ENCODE data around the gene TTLL7. TPM values are rescaled to one million over a fixed set of nuclear protein-coding genes. Genes with fewer than 3 reads are reported as not detected.
"Not testable (repeated sequence)": the region's sequence is repeated elsewhere in the genome, so short reads cannot be mapped to it uniquely, and the experiment has no call there.

The TTLL7 gene
- total RNA-seq, 1 experiment from 2014 or later = 7.9 TPM

DNA sequence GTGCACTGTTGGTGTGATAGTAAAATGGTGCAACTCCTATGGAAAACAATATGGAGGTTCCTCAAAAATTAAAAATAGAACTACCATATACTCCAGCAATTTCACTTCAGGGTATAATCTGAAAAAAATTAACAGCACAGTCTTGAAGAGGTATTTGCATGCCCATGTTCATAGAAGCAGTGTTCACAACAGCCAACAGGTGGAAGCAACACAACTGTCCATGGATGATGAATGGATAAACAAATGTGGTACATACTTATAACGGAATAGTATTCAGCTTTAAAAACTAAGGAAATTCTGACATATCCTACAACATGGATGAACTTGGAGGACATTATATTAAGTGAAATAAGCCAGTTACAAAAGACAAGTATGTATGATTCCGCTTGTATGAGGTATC, 8.2 kb downstream of the TTLL7 start (continued):
- TF ChIP-seq, protein P1, sequence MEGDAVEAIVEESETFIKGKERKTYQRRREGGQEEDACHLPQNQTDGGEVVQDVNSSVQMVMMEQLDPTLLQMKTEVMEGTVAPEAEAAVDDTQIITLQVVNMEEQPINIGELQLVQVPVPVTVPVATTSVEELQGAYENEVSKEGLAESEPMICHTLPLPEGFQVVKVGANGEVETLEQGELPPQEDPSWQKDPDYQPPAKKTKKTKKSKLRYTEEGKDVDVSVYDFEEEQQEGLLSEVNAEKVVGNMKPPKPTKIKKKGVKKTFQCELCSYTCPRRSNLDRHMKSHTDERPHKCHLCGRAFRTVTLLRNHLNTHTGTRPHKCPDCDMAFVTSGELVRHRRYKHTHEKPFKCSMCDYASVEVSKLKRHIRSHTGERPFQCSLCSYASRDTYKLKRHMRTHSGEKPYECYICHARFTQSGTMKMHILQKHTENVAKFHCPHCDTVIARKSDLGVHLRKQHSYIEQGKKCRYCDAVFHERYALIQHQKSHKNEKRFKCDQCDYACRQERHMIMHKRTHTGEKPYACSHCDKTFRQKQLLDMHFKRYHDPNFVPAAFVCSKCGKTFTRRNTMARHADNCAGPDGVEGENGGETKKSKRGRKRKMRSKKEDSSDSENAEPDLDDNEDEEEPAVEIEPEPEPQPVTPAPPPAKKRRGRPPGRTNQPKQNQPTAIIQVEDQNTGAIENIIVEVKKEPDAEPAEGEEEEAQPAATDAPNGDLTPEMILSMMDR (IDR thresholded peaks at IDR 0.05) = no peak
- TF ChIP-seq, protein P2, sequence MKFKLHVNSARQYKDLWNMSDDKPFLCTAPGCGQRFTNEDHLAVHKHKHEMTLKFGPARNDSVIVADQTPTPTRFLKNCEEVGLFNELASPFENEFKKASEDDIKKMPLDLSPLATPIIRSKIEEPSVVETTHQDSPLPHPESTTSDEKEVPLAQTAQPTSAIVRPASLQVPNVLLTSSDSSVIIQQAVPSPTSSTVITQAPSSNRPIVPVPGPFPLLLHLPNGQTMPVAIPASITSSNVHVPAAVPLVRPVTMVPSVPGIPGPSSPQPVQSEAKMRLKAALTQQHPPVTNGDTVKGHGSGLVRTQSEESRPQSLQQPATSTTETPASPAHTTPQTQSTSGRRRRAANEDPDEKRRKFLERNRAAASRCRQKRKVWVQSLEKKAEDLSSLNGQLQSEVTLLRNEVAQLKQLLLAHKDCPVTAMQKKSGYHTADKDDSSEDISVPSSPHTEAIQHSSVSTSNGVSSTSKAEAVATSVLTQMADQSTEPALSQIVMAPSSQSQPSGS (CRISPR knock-in tag; IDR thresholded peaks at IDR 0.05; ENCODE audit: borderline replicate concordance, low read depth) = no peak
- TF ChIP-seq, protein P3, sequence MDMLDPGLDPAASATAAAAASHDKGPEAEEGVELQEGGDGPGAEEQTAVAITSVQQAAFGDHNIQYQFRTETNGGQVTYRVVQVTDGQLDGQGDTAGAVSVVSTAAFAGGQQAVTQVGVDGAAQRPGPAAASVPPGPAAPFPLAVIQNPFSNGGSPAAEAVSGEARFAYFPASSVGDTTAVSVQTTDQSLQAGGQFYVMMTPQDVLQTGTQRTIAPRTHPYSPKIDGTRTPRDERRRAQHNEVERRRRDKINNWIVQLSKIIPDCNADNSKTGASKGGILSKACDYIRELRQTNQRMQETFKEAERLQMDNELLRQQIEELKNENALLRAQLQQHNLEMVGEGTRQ (CRISPR knock-in tag; IDR thresholded peaks at IDR 0.05) = no peak
- no peak for TF ChIP-seq ZNF423 (CRISPR knock-in tag; IDR thresholded peaks at IDR 0.05)

DNA sequence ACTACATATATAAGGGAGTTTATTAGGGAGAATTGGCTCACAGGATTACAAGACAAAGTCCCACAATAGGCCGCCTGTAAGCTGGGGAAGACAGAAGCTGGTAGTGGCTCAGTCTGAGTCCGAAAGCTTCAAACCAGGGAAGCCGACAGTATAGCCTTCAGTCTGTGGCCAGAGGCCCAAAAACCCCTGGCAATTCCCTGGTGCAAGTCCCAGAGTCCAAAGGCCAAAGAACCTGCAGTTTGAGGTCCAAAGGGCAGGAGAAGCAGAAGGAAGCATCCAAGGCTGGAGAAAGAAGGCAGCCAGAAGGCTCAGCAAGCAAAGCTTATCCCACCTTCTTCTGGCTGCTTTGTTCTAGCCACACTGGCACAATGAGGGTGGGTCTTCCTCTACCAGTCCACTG, 13.9 kb downstream of the TTLL7 start:
- TF ChIP-seq, protein P2 (CRISPR knock-in tag; IDR thresholded peaks at IDR 0.05; ENCODE audit: borderline replicate concordance, low read depth) = no peak
- TF ChIP-seq, protein P4, sequence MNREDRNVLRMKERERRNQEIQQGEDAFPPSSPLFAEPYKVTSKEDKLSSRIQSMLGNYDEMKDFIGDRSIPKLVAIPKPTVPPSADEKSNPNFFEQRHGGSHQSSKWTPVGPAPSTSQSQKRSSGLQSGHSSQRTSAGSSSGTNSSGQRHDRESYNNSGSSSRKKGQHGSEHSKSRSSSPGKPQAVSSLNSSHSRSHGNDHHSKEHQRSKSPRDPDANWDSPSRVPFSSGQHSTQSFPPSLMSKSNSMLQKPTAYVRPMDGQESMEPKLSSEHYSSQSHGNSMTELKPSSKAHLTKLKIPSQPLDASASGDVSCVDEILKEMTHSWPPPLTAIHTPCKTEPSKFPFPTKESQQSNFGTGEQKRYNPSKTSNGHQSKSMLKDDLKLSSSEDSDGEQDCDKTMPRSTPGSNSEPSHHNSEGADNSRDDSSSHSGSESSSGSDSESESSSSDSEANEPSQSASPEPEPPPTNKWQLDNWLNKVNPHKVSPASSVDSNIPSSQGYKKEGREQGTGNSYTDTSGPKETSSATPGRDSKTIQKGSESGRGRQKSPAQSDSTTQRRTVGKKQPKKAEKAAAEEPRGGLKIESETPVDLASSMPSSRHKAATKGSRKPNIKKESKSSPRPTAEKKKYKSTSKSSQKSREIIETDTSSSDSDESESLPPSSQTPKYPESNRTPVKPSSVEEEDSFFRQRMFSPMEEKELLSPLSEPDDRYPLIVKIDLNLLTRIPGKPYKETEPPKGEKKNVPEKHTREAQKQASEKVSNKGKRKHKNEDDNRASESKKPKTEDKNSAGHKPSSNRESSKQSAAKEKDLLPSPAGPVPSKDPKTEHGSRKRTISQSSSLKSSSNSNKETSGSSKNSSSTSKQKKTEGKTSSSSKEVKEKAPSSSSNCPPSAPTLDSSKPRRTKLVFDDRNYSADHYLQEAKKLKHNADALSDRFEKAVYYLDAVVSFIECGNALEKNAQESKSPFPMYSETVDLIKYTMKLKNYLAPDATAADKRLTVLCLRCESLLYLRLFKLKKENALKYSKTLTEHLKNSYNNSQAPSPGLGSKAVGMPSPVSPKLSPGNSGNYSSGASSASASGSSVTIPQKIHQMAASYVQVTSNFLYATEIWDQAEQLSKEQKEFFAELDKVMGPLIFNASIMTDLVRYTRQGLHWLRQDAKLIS (CRISPR knock-in tag; IDR thresholded peaks at IDR 0.05; ENCODE audit: borderline replicate concordance) = no peak
- TF ChIP-seq, protein P5, sequence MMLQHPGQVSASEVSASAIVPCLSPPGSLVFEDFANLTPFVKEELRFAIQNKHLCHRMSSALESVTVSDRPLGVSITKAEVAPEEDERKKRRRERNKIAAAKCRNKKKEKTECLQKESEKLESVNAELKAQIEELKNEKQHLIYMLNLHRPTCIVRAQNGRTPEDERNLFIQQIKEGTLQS (CRISPR knock-in tag; conservative IDR thresholded peaks at IDR 0.05) = no peak
- TF ChIP-seq NFATC4 (CRISPR knock-in tag; IDR thresholded peaks at IDR 0.05) (no peak), JUN (CRISPR knock-in tag; IDR thresholded peaks at IDR 0.05) (no peak), TEAD1 (CRISPR knock-in tag; IDR thresholded peaks at IDR 0.05) (no peak)
- Mint-ChIP-seq H3K36me3 (peaks cover 7% of the 10 kb centered on the region; the same call in 1 of the 2 replicates), H3K27me3 (ENCODE audit: low read depth) (no peaks in the 10 kb centered on the region), H3K27ac (no peak overlapping the region), H3K9me3 (peaks cover 32% of the 10 kb centered on the region), H3K4me1 (no peaks in the 10 kb centered on the region), H3K4me3 (no peak overlapping the region)
- no peak for ATAC-seq
- POLR2A ChIA-PET = no interaction called here
- CTCF ChIA-PET = no interaction called here
- no peak for DNase-seq (ENCODE audit: low spot score)

DNA sequence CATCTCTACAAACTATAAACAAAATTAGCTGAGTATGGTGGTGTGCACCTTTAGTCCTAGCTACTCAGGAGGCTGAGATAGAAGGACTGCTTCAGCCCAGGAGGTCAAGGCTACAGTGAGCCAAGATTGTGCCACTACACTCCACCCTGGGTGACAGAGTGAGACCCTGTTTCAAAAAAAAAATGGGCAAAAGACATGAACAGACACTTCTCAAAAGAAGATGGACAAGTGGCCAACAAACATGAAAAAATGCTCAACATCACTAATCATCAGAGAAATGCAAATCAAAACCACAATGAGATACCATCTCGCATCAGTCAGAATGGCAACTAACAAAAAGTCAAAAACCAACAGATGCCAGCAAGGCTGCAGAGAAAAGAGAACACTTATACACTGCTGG, 15.0 kb downstream of the TTLL7 start:
- peaks cover 32% of the 10 kb centered on the region for H3K9me3 Mint-ChIP-seq
- H3K4me3 Mint-ChIP-seq; H3K27ac Mint-ChIP-seq; ATAC-seq; DNase-seq (ENCODE audit: low spot score); H3K27me3 Mint-ChIP-seq (ENCODE audit: low read depth); H3K4me1 Mint-ChIP-seq; CTCF ChIA-PET; H3K36me3 Mint-ChIP-seq: not testable (repeated sequence)
- POLR2A ChIA-PET = interaction anchor here (1.2 kb wide), 1 partner anchor 59 kb away, joined by 3 read pairs; no protein-coding TSS in a partner anchor

DNA sequence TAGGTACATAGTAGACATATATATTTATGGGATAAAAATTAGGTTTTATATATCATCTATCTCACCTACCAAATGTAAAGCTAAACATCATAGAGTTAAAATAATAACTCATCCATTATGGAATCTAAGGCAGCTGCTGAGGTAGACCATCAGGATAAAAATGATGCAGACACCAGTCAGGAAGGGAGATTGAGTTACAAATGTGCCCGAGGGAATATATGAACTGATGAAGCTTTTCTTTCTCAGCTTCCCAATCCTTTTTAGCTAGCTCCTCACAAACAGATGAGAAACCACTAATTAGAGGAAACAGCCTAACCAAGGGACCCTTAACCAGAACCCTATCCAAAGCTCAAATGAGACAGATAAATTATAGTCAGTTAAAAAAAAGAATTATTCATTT, 20.9 kb downstream of the TTLL7 start:
- Mint-ChIP-seq H3K4me3 (no peak overlapping the region), H3K4me1 (no peaks in the 10 kb centered on the region), H3K27me3 (ENCODE audit: low read depth) (no peaks in the 10 kb centered on the region), H3K36me3 (no peaks in the 10 kb centered on the region), H3K9me3 (peaks cover 3% of the 10 kb centered on the region; the same call in 1 of the 2 replicates), H3K27ac (no peak overlapping the region)
- DNase-seq (ENCODE audit: low spot score) = no peak
- POLR2A ChIA-PET = no interaction called here
- CTCF ChIA-PET = interaction anchor here (1.2 kb wide), 1 partner anchor 117 kb away, joined by 3 read pairs; no protein-coding TSS in a partner anchor
- no peak for ATAC-seq
- TF ChIP-seq, protein P6, sequence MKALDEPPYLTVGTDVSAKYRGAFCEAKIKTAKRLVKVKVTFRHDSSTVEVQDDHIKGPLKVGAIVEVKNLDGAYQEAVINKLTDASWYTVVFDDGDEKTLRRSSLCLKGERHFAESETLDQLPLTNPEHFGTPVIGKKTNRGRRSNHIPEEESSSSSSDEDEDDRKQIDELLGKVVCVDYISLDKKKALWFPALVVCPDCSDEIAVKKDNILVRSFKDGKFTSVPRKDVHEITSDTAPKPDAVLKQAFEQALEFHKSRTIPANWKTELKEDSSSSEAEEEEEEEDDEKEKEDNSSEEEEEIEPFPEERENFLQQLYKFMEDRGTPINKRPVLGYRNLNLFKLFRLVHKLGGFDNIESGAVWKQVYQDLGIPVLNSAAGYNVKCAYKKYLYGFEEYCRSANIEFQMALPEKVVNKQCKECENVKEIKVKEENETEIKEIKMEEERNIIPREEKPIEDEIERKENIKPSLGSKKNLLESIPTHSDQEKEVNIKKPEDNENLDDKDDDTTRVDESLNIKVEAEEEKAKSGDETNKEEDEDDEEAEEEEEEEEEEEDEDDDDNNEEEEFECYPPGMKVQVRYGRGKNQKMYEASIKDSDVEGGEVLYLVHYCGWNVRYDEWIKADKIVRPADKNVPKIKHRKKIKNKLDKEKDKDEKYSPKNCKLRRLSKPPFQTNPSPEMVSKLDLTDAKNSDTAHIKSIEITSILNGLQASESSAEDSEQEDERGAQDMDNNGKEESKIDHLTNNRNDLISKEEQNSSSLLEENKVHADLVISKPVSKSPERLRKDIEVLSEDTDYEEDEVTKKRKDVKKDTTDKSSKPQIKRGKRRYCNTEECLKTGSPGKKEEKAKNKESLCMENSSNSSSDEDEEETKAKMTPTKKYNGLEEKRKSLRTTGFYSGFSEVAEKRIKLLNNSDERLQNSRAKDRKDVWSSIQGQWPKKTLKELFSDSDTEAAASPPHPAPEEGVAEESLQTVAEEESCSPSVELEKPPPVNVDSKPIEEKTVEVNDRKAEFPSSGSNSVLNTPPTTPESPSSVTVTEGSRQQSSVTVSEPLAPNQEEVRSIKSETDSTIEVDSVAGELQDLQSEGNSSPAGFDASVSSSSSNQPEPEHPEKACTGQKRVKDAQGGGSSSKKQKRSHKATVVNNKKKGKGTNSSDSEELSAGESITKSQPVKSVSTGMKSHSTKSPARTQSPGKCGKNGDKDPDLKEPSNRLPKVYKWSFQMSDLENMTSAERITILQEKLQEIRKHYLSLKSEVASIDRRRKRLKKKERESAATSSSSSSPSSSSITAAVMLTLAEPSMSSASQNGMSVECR (CRISPR knock-in tag; IDR thresholded peaks at IDR 0.05; ENCODE audit: borderline replicate concordance) = no peak
- no peak for TF ChIP-seq HMGA2 (CRISPR knock-in tag; IDR thresholded peaks at IDR 0.05)
- no peak for TF ChIP-seq TCF7 (CRISPR knock-in tag; IDR thresholded peaks at IDR 0.05; ENCODE audit: low read depth)
- TF ChIP-seq, protein P7, sequence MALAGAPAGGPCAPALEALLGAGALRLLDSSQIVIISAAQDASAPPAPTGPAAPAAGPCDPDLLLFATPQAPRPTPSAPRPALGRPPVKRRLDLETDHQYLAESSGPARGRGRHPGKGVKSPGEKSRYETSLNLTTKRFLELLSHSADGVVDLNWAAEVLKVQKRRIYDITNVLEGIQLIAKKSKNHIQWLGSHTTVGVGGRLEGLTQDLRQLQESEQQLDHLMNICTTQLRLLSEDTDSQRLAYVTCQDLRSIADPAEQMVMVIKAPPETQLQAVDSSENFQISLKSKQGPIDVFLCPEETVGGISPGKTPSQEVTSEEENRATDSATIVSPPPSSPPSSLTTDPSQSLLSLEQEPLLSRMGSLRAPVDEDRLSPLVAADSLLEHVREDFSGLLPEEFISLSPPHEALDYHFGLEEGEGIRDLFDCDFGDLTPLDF (CRISPR knock-in tag; IDR thresholded peaks at IDR 0.05) = no peak
- TF ChIP-seq NR1H2 (CRISPR knock-in tag; IDR thresholded peaks at IDR 0.05) = no peak

Data from WTC11 (cell line).